ENCODE results near the gene ARHGEF19. TPM values are rescaled to one million over a fixed set of nuclear protein-coding genes. Genes with fewer than 3 reads are reported as not detected.
"Not testable (repeated sequence)": the region's sequence is repeated elsewhere in the genome, so short reads cannot be mapped to it uniquely, and the experiment has no call there.

Gene ARHGEF19
- total RNA-seq (6.9 TPM), polyA plus RNA-seq (15.2 TPM)

- Histone ChIP-seq H3K4me1 (ENCODE audit: insufficient read depth) (no peaks in the 10 kb centered on the region), H3K36me3 (ENCODE audit: insufficient read depth) (no peaks in the 10 kb centered on the region), H3K4me3 (ENCODE audit: low read depth, low read length) (no peak within 1 kb of the TSS), H3K27ac (ENCODE audit: low read depth) (no peak within 1 kb of the TSS)
- DNase-seq (ENCODE audit: extremely low spot score) = peak; percentile 64
- 36% methylated on average over 14 of the region's 14 CpGs for WGBS
Observed at GRCh38 chr1:16212251-16212961, at the start of gene ARHGEF19. TSS of gene ARHGEF19 (minus strand) at chr1:16212652. CDS start at chr1:16209054, 3,598 bp downstream.

- H3K36me3 ChIP-seq (ENCODE audit: insufficient read depth) = no peaks in the 10 kb centered on the region
- no peak overlapping the region for H3K27ac ChIP-seq (ENCODE audit: low read depth)
- no peak overlapping the region for H3K4me3 ChIP-seq (ENCODE audit: low read depth, low read length)
- H3K4me1 ChIP-seq (ENCODE audit: insufficient read depth) = peaks cover 2% of the 10 kb centered on the region
- WGBS = 40% methylated on average over 1 of the region's 1 CpG
- DNase-seq (ENCODE audit: extremely low spot score) = no peak
Observed at GRCh38 chr1:16262067-16262466, 49.6 kb upstream of the ARHGEF19 start.

- DNase-seq (ENCODE audit: extremely low spot score) = no peak
- Histone ChIP-seq H3K4me1 (ENCODE audit: insufficient read depth) (peaks cover 2% of the 10 kb centered on the region), H3K36me3 (ENCODE audit: insufficient read depth) (no peaks in the 10 kb centered on the region), H3K4me3 (ENCODE audit: low read depth, low read length) (no peak overlapping the region), H3K27ac (ENCODE audit: low read depth) (no peak overlapping the region)
- 39% methylated on average over 1 of the region's 1 CpG for WGBS
Observed at GRCh38 chr1:16260814-16261213, 48.4 kb upstream of the ARHGEF19 start.

GRCh38 chr1:16258591-16259135 is 46.2 kb upstream of the ARHGEF19 start:
- no peak overlapping the region for H3K27ac ChIP-seq (ENCODE audit: low read depth)
- H3K4me1 ChIP-seq (ENCODE audit: insufficient read depth) = peaks cover 2% of the 10 kb centered on the region
- no peak overlapping the region for H3K4me3 ChIP-seq (ENCODE audit: low read depth, low read length)
- WGBS = 96% methylated on average over 9 of the region's 9 CpGs
- H3K36me3 ChIP-seq (ENCODE audit: insufficient read depth) = no peaks in the 10 kb centered on the region
- DNase-seq (ENCODE audit: extremely low spot score) = no peak

- Histone ChIP-seq H3K27ac (ENCODE audit: low read depth) (no peak overlapping the region), H3K4me1 (ENCODE audit: insufficient read depth) (no peaks in the 10 kb centered on the region), H3K4me3 (ENCODE audit: low read depth, low read length) (no peak overlapping the region), H3K36me3 (ENCODE audit: insufficient read depth) (no peaks in the 10 kb centered on the region)
- WGBS = 92% methylated on average over 3 of the region's 3 CpGs
- no peak for DNase-seq (ENCODE audit: extremely low spot score)
Observed at GRCh38 chr1:16257968-16258367, 45.5 kb upstream of the ARHGEF19 start.

- not testable (repeated sequence) for H3K4me3 ChIP-seq (ENCODE audit: low read depth, low read length); H3K27ac ChIP-seq (ENCODE audit: low read depth); DNase-seq (ENCODE audit: extremely low spot score); H3K36me3 ChIP-seq (ENCODE audit: insufficient read depth); H3K4me1 ChIP-seq (ENCODE audit: insufficient read depth)
- WGBS = 98% methylated on average over 3 of the region's 3 CpGs
Observed at GRCh38 chr1:16257556-16257955, 45.1 kb upstream of the ARHGEF19 start.

- DNase-seq (ENCODE audit: extremely low spot score) = no peak
- no peak overlapping the region for H3K4me3 ChIP-seq (ENCODE audit: low read depth, low read length)
- 86% methylated on average over 4 of the region's 4 CpGs for WGBS
- H3K36me3 ChIP-seq (ENCODE audit: insufficient read depth) = no peaks in the 10 kb centered on the region
- H3K27ac ChIP-seq (ENCODE audit: low read depth) = no peak overlapping the region
- no peaks in the 10 kb centered on the region for H3K4me1 ChIP-seq (ENCODE audit: insufficient read depth)
Observed at GRCh38 chr1:16256478-16256877, 44.0 kb upstream of the ARHGEF19 start.

- H3K27ac ChIP-seq (ENCODE audit: low read depth) = no peak overlapping the region
- WGBS = 86% methylated on average over 4 of the region's 4 CpGs
- peaks cover 2% of the 10 kb centered on the region for H3K36me3 ChIP-seq (ENCODE audit: insufficient read depth)
- DNase-seq (ENCODE audit: extremely low spot score) = no peak
- no peaks in the 10 kb centered on the region for H3K4me1 ChIP-seq (ENCODE audit: insufficient read depth)
- H3K4me3 ChIP-seq (ENCODE audit: low read depth, low read length) = no peak overlapping the region
Observed at GRCh38 chr1:16254263-16254928, 41.9 kb upstream of the ARHGEF19 start.

GRCh38 chr1:16253332-16253922 is 41.0 kb upstream of the ARHGEF19 start:
- H3K27ac ChIP-seq (ENCODE audit: low read depth) = no peak overlapping the region
- 90% methylated on average over 5 of the region's 5 CpGs for WGBS
- no peaks in the 10 kb centered on the region for H3K4me1 ChIP-seq (ENCODE audit: insufficient read depth)
- no peak overlapping the region for H3K4me3 ChIP-seq (ENCODE audit: low read depth, low read length)
- H3K36me3 ChIP-seq (ENCODE audit: insufficient read depth) = peaks cover 2% of the 10 kb centered on the region
- DNase-seq (ENCODE audit: extremely low spot score) = no peak

- peaks cover 2% of the 10 kb centered on the region for H3K36me3 ChIP-seq (ENCODE audit: insufficient read depth)
- 84% methylated on average over 2 of the region's 2 CpGs for WGBS
- H3K27ac ChIP-seq (ENCODE audit: low read depth) = no peak overlapping the region
- no peak overlapping the region for H3K4me3 ChIP-seq (ENCODE audit: low read depth, low read length)
- no peak for DNase-seq (ENCODE audit: extremely low spot score)
- no peaks in the 10 kb centered on the region for H3K4me1 ChIP-seq (ENCODE audit: insufficient read depth)
Observed at GRCh38 chr1:16252912-16253311, 40.5 kb upstream of the ARHGEF19 start.

GRCh38 chr1:16251381-16251780 is 38.9 kb upstream of the ARHGEF19 start:
- 87% methylated on average over 10 of the region's 10 CpGs for WGBS
- no peak for DNase-seq (ENCODE audit: extremely low spot score)
- H3K27ac ChIP-seq (ENCODE audit: low read depth) = peak overlapping the region; percentile 79
- no peaks in the 10 kb centered on the region for H3K4me1 ChIP-seq (ENCODE audit: insufficient read depth)
- H3K36me3 ChIP-seq (ENCODE audit: insufficient read depth) = peaks cover 2% of the 10 kb centered on the region
- H3K4me3 ChIP-seq (ENCODE audit: low read depth, low read length) = no peak overlapping the region

GRCh38 chr1:16250524-16251251 is 38.2 kb upstream of the ARHGEF19 start:
- WGBS = 71% methylated on average over 15 of the region's 15 CpGs
- no peak for DNase-seq (ENCODE audit: extremely low spot score)
- H3K27ac ChIP-seq (ENCODE audit: low read depth) = peak overlapping the region; percentile 79
- H3K4me1 ChIP-seq (ENCODE audit: insufficient read depth) = no peaks in the 10 kb centered on the region
- H3K4me3 ChIP-seq (ENCODE audit: low read depth, low read length) = no peak overlapping the region
- peaks cover 2% of the 10 kb centered on the region for H3K36me3 ChIP-seq (ENCODE audit: insufficient read depth)

GRCh38 chr1:16249596-16250241 is 37.3 kb upstream of the ARHGEF19 start:
- no peak overlapping the region for H3K4me3 ChIP-seq (ENCODE audit: low read depth, low read length)
- no peaks in the 10 kb centered on the region for H3K4me1 ChIP-seq (ENCODE audit: insufficient read depth)
- peaks cover 2% of the 10 kb centered on the region for H3K36me3 ChIP-seq (ENCODE audit: insufficient read depth)
- 44% methylated on average over 3 of the region's 3 CpGs for WGBS
- H3K27ac ChIP-seq (ENCODE audit: low read depth) = no peak overlapping the region
- DNase-seq (ENCODE audit: extremely low spot score) = no peak

Data from urinary bladder (tissue), 4 donors.